Trophoblast cell (in vitro differentiated cells and primary cell): Measurements from ENCODE around the gene NUP107.
A peak's percentile ranks its signal among the peaks of the same experiment; 100 is the strongest.

ENCODE experiments used
- DNase-seq, 2 donors: peaks; one replicate each; pipeline ENCODE4 v3.0.0-alpha.2; 2016
- H2AFZ ChIP-seq: 2 replicates; pipeline ENCODE4 v1.6.1; 2013; ENCODE audit warnings: low read length, moderate library complexity, mild to moderate bottlenecking; ENCODE audit not compliant: insufficient read depth, poor library complexity
- H2AK5ac ChIP-seq: 2 replicates; pipeline ENCODE4 v1.6.1; 2013; ENCODE audit warnings: mild to moderate bottlenecking, low read length
- H2BK120ac ChIP-seq: 2 replicates; pipeline ENCODE4 v1.6.1; 2013; ENCODE audit warnings: low read length, mild to moderate bottlenecking, moderate library complexity; ENCODE audit not compliant: insufficient read depth, poor library complexity
- H2BK12ac ChIP-seq: 2 replicates; pipeline ENCODE4 v1.6.1; 2013; ENCODE audit warnings: mild to moderate bottlenecking, low read length, moderate library complexity
- H2BK5ac ChIP-seq: 2 replicates; pipeline ENCODE4 v1.6.1; 2013; ENCODE audit warnings: low read length, low read depth, moderate library complexity, mild to moderate bottlenecking; ENCODE audit not compliant: poor library complexity
- H3K14ac ChIP-seq: 2 replicates; pipeline ENCODE4 v1.6.1; 2013; ENCODE audit warnings: mild to moderate bottlenecking, low read length
- H3K18ac ChIP-seq: 2 replicates; pipeline ENCODE4 v1.6.1; 2013; ENCODE audit warnings: mild to moderate bottlenecking, low read length
- H3K23ac ChIP-seq: 2 replicates; pipeline ENCODE4 v1.6.1; 2013; ENCODE audit warnings: low read length
- H3K27ac ChIP-seq: 2 replicates; pipeline ENCODE4 v1.5.1; 2013; ENCODE audit warnings: low read depth, mild to moderate bottlenecking, inconsistent platforms, low read length, moderate library complexity
- H3K27me3 ChIP-seq: 2 replicates; pipeline ENCODE4 v1.6.1; 2013; ENCODE audit warnings: inconsistent platforms, mild to moderate bottlenecking, low read length, moderate library complexity; ENCODE audit not compliant: insufficient read depth
- H3K36me3 ChIP-seq, 2 experiments: 1 replicate in 1 of 2; 2 replicates in 1 of 2; pipeline ENCODE4 v1.6.1; 2013; ENCODE audit warnings: low read length in 2 of 2, mild to moderate bottlenecking in 2 of 2, moderate library complexity in 1 of 2; ENCODE audit not compliant: insufficient read depth in 2 of 2, control insufficient read depth in 1 of 2
- H3K4ac ChIP-seq: 2 replicates; pipeline ENCODE4 v1.6.1; 2013; ENCODE audit warnings: low read depth, mild to moderate bottlenecking, low read length, moderate library complexity
- H3K4me1 ChIP-seq, 2 experiments: 1 replicate in 1 of 2; 2 replicates in 1 of 2; pipeline ENCODE4 v1.6.1; 2013; ENCODE audit warnings: low read length in 2 of 2, mild to moderate bottlenecking in 2 of 2, moderate library complexity in 1 of 2; ENCODE audit not compliant: insufficient read depth in 2 of 2, control insufficient read depth in 1 of 2
- H3K4me2 ChIP-seq: 2 replicates; pipeline ENCODE4 v1.6.1; 2013; ENCODE audit warnings: inconsistent platforms, mild to moderate bottlenecking, low read length, moderate library complexity
- H3K4me3 ChIP-seq: 2 replicates; pipeline ENCODE4 v1.5.1; 2013; ENCODE audit warnings: mild to moderate bottlenecking, low read depth, low read length, inconsistent platforms
- H3K79me1 ChIP-seq: one replicate; pipeline ENCODE4 v1.6.1; 2013; ENCODE audit warnings: low read length
- H3K79me2 ChIP-seq: 2 replicates; pipeline ENCODE4 v1.6.1; 2013; ENCODE audit warnings: low read length, mild to moderate bottlenecking; ENCODE audit not compliant: control insufficient read depth, insufficient read depth, poor library complexity
- H3K9ac ChIP-seq: 2 replicates; pipeline ENCODE4 v1.6.1; 2013; ENCODE audit warnings: mild to moderate bottlenecking, low read length
- H3K9me3 ChIP-seq: 2 replicates; pipeline ENCODE4 v1.6.1; 2013; ENCODE audit warnings: low read depth, mild to moderate bottlenecking, control low read depth, inconsistent platforms, low read length; ENCODE audit not compliant: insufficient read depth
- H4K12ac ChIP-seq: 2 replicates; pipeline ENCODE4 v1.6.1; 2013; ENCODE audit warnings: low read depth, mild to moderate bottlenecking, low read length, moderate library complexity
- H4K8ac ChIP-seq: 2 replicates; pipeline ENCODE4 v1.6.1; 2013; ENCODE audit warnings: low read depth, mild to moderate bottlenecking, low read length, moderate library complexity
- H4K91ac ChIP-seq: one replicate; pipeline ENCODE4 v1.6.1; 2013; ENCODE audit warnings: low read depth, mild to moderate bottlenecking, low read length, moderate library complexity
- WGBS: extraction: QIAGEN DNeasy Blood & Tissue Kit; methylation state at CpG from one replicate; pipeline ENCODE4 v1.1.7; 2013; ENCODE audit warnings: missing lambda C conversion rate; ENCODE audit not compliant: insufficient read length, insufficient coverage; ENCODE audit errors: extremely low coverage; 5-methylcytosine and 5-hydroxymethylcytosine counted together

The NUP107 gene

DNA sequence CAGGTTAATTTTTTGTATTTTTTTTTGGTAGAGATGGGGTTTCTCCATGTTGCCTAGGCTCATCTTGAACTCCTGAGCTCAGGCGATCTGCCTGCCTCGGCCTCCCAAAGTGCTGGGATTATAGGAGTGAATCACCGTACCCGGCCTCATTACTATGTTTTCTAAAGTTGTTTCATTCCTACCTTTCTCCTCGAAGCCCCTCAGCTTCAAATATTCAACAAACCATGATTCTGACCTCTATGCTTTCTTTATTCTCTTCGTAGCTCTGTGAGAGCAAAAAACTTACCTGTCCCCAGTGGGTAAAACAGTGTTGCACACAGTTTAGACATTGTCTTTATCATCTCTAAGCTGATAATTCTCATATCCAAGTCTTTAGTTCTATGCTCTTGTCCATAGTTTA lies 95.0 kb downstream of the NUP107 start:
- no peak overlapping the region for H2BK5ac ChIP-seq
- no peak overlapping the region for H3K18ac ChIP-seq
- WGBS, result no CpG with 5 or more reads among the region's 6 CpGs
- no peak overlapping the region for H2AFZ ChIP-seq
- no peaks in the 10 kb centered on the region for H3K9me3 ChIP-seq
- H2BK12ac ChIP-seq, result no peak overlapping the region
- H3K4me2 ChIP-seq, result no peak overlapping the region
- H3K4me1 ChIP-seq, result peaks cover 7 to 8% of the 10 kb centered on the region in 2 experiments
- H3K9ac ChIP-seq, result no peak overlapping the region
- H3K36me3 ChIP-seq, result no peaks in the 10 kb centered on the region
- H3K14ac ChIP-seq, result no peak overlapping the region
- no peak overlapping the region for H3K23ac ChIP-seq
- no peak overlapping the region for H4K8ac ChIP-seq
- no peak for DNase-seq
- no peak overlapping the region for H2AK5ac ChIP-seq
- H3K27me3 ChIP-seq, result no peaks in the 10 kb centered on the region
- H3K79me1 ChIP-seq, result peaks cover 10% of the 10 kb centered on the region
- H4K91ac ChIP-seq, result peak overlapping the region; percentile 1
- no peak overlapping the region for H3K27ac ChIP-seq
- no peak overlapping the region for H2BK120ac ChIP-seq
- H3K79me2 ChIP-seq, result peaks cover 3% of the 10 kb centered on the region
- no peak overlapping the region for H3K4ac ChIP-seq
- no peak overlapping the region for H4K12ac ChIP-seq
- no peak overlapping the region for H3K4me3 ChIP-seq

DNA sequence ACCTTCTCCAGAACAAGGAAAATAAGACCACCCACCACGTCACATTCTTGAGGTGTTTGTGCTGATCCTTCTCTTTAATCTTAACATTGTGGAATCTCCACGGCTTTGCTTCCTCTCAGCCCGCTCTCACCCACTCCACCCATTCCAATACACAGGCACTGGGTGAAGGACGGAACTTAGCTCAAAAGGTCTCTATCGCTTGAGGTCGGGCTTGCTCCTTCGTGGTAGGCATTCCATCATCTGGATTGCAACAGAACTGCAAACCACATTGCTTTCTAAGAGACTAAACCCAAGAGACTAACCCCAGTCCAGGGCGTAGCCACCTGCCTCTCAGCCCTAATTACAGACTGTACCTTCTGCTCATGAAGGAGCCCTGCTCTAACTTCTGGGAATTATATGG lies 97.2 kb downstream of the NUP107 start:
- WGBS, result no CpG with 5 or more reads among the region's 8 CpGs

DNA sequence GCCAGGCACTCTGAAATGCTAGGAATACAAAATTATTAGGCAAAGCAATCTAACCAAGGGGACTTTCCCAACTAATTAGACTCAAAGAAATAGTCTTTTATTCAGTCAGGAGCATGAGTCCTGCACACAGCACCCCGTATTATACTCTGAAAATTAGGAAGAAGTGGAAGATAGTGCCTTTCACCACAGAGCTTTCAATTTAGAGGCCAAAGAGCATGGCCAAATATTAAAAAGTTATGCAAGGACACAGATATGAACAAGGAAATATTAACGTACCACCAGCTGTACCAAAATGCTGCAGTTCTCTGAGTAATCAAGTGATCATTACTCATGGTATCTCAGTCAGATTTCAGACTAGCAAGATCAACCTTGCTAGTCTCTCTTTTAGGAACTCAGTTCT lies 98.6 kb downstream of the NUP107 start:
- no peak overlapping the region for H3K4me2 ChIP-seq
- no peak overlapping the region for H2BK120ac ChIP-seq
- H2BK12ac ChIP-seq, result peak overlapping the region; percentile 60
- no peak overlapping the region for H2AFZ ChIP-seq
- peaks cover 7 to 9% of the 10 kb centered on the region in 2 experiments for H3K4me1 ChIP-seq
- no peaks in the 10 kb centered on the region for H3K9me3 ChIP-seq
- H3K9ac ChIP-seq, result no peak overlapping the region
- H4K8ac ChIP-seq, result no peak overlapping the region
- no peak overlapping the region for H3K14ac ChIP-seq
- no peaks in the 10 kb centered on the region for H3K36me3 ChIP-seq
- H4K12ac ChIP-seq, result no peak overlapping the region
- H4K91ac ChIP-seq, result peak overlapping the region; percentile 70
- no peak overlapping the region for H3K27ac ChIP-seq
- H2BK5ac ChIP-seq, result no peak overlapping the region
- H3K18ac ChIP-seq, result no peak overlapping the region
- H3K79me2 ChIP-seq, result peaks cover 3% of the 10 kb centered on the region
- no peak overlapping the region for H3K4ac ChIP-seq
- H3K23ac ChIP-seq, result no peak overlapping the region
- peaks cover 21% of the 10 kb centered on the region for H3K79me1 ChIP-seq
- H2AK5ac ChIP-seq, result no peak overlapping the region
- no peaks in the 10 kb centered on the region for H3K27me3 ChIP-seq
- no CpG with 5 or more reads among the region's 2 CpGs for WGBS
- no peak overlapping the region for H3K4me3 ChIP-seq
- peak in 1 of 2 donors; percentile 17 for DNase-seq

More for the DNA sequence above, 97.2 kb downstream of the NUP107 start:
- no peak overlapping the region for H4K8ac ChIP-seq
- H4K91ac ChIP-seq, result no peak overlapping the region
- no peak overlapping the region for H2AFZ ChIP-seq
- DNase-seq, result peak; percentile 66 to 79
- H2BK5ac ChIP-seq, result peak overlapping the region; percentile 11
- no peak overlapping the region for H4K12ac ChIP-seq
- H3K79me2 ChIP-seq, result peaks cover 3% of the 10 kb centered on the region
- peaks cover 7 to 9% of the 10 kb centered on the region in 2 experiments for H3K4me1 ChIP-seq
- peaks cover 21% of the 10 kb centered on the region for H3K79me1 ChIP-seq
- H3K4me3 ChIP-seq, result no peak overlapping the region
- H2BK12ac ChIP-seq, result peak overlapping the region; percentile 6
- peak overlapping the region; percentile 60 for H3K27ac ChIP-seq
- no peaks in the 10 kb centered on the region for H3K36me3 ChIP-seq
- H3K23ac ChIP-seq, result no peak overlapping the region
- no peak overlapping the region for H3K4me2 ChIP-seq
- H3K9me3 ChIP-seq, result no peaks in the 10 kb centered on the region
- H3K14ac ChIP-seq, result no peak overlapping the region
- no peak overlapping the region for H3K18ac ChIP-seq
- no peak overlapping the region for H3K4ac ChIP-seq
- no peak overlapping the region for H2AK5ac ChIP-seq
- H2BK120ac ChIP-seq, result no peak overlapping the region
- H3K27me3 ChIP-seq, result no peaks in the 10 kb centered on the region
- H3K9ac ChIP-seq, result no peak overlapping the region

DNA sequence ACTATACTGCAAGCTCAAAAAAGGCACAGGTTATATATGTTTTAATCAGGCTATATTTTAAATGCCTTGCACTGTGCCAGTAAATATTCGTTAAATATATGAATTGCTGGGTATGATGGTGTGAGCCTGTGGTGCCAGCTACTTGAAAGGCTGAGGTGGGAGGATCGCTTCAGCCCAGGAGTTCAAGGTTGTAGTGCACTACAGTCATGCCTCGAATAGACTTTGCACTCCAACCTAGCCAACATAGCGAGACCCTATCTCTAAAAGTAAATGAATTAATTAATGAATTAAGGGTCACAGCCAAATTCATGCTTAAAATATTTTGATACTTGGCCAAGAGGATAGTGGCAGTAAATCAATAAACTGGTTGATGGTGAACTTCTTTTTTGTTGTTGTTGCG lies 99.0 kb downstream of the NUP107 start:
- Histone ChIP-seq H3K14ac (no peak overlapping the region), H3K79me1 (peaks cover 21% of the 10 kb centered on the region), H2BK120ac (peak overlapping the region; percentile 76), H3K36me3 (no peaks in the 10 kb centered on the region), H3K9ac (no peak overlapping the region), H2AK5ac (peak overlapping the region; percentile 86), H3K23ac (no peak overlapping the region), H3K9me3 (no peaks in the 10 kb centered on the region), H4K12ac (no peak overlapping the region), H3K4me1 (peaks cover 7 to 9% of the 10 kb centered on the region in 2 experiments), H3K4me3 (no peak overlapping the region), H3K4me2 (no peak overlapping the region), H2AFZ (no peak overlapping the region), H4K91ac (peak overlapping the region; percentile 37), H2BK5ac (no peak overlapping the region), H3K18ac (no peak overlapping the region), H3K4ac (no peak overlapping the region), H3K27ac (no peak overlapping the region), H3K27me3 (no peaks in the 10 kb centered on the region), H3K79me2 (peaks cover 3% of the 10 kb centered on the region), H4K8ac (no peak overlapping the region), H2BK12ac (peak overlapping the region; percentile 76)
- DNase-seq, result no peak
- no CpG with 5 or more reads among the region's 5 CpGs for WGBS
